ENCODE measurements around the gene RAB33B. TPM values are rescaled to one million over a fixed set of nuclear protein-coding genes. Genes with fewer than 3 reads are reported as not detected.

Gene RAB33B
- total RNA-seq, 1 donor from 2014 or later: 14.4 TPM

- no peak overlapping the region for H3K9ac ChIP-seq
- Mint-ChIP-seq H3K36me3 (peaks cover 38% of the 10 kb centered on the region), H3K27ac (no peak overlapping the region), H3K27me3 (ENCODE audit: insufficient read depth, low read depth) (no peaks in the 10 kb centered on the region), H3K4me3 (no peak overlapping the region), H3K9me3 (peaks cover 25% of the 10 kb centered on the region), H3K4me1 (no peaks in the 10 kb centered on the region)
- no peaks in the 10 kb centered on the region for H3K36me3 ChIP-seq
- H3K4me1 ChIP-seq: no peaks in the 10 kb centered on the region
- no peaks in the 10 kb centered on the region for H3K27me3 ChIP-seq
- H4K20me1 ChIP-seq (ENCODE audit: low read depth): no peaks in the 10 kb centered on the region
- H3K9me3 ChIP-seq (ENCODE audit: low read depth): peaks cover 3% of the 10 kb centered on the region
- no peak overlapping the region for H3K27ac ChIP-seq
- H3K4me3 ChIP-seq: no peak overlapping the region
- H3K79me2 ChIP-seq (ENCODE audit: low read depth): no peaks in the 10 kb centered on the region
- H3F3A ChIP-seq (ENCODE audit: low read depth): no peaks in the 10 kb centered on the region
- no peak overlapping the region for H3K4me2 ChIP-seq
- no peak overlapping the region for H2AFZ ChIP-seq (replicated peaks)
- TF ChIP-seq CTCF (IDR thresholded peaks at IDR 0.05) (no peak), EZH2phosphoT487 (IDR thresholded peaks at IDR 0.05) (no peak), EZH2 (IDR thresholded peaks at IDR 0.05) (no peak)
- DNase-seq (ENCODE audit: low spot score): no peak
Measured at GRCh38 chr4:139419388-139419914, 34.5 kb upstream of the RAB33B start.

- H3K9me3 ChIP-seq (ENCODE audit: low read depth): peaks cover 3% of the 10 kb centered on the region
- no peak for TF ChIP-seq EZH2 (IDR thresholded peaks at IDR 0.05)
- TF ChIP-seq EZH2phosphoT487 (IDR thresholded peaks at IDR 0.05): no peak
- TF ChIP-seq CTCF (IDR thresholded peaks at IDR 0.05): no peak
- H2AFZ ChIP-seq (replicated peaks): no peak overlapping the region
- no peak overlapping the region for H3K9ac ChIP-seq
- H4K20me1 ChIP-seq (ENCODE audit: low read depth): no peaks in the 10 kb centered on the region
- no peak overlapping the region for H3K4me3 ChIP-seq
- H3K27ac ChIP-seq: no peak overlapping the region
- no peaks in the 10 kb centered on the region for H3F3A ChIP-seq (ENCODE audit: low read depth)
- Mint-ChIP-seq H3K4me3 (no peak overlapping the region), H3K4me1 (no peaks in the 10 kb centered on the region), H3K36me3 (peaks cover 31% of the 10 kb centered on the region), H3K27me3 (ENCODE audit: insufficient read depth, low read depth) (no peaks in the 10 kb centered on the region), H3K9me3 (peaks cover 18% of the 10 kb centered on the region), H3K27ac (no peak overlapping the region)
- no peaks in the 10 kb centered on the region for H3K36me3 ChIP-seq
- H3K27me3 ChIP-seq: no peaks in the 10 kb centered on the region
- no peak overlapping the region for H3K4me2 ChIP-seq
- no peaks in the 10 kb centered on the region for H3K4me1 ChIP-seq
- no peaks in the 10 kb centered on the region for H3K79me2 ChIP-seq (ENCODE audit: low read depth)
- DNase-seq (ENCODE audit: low spot score): no peak
Measured at GRCh38 chr4:139420652-139421051, 33.3 kb upstream of the RAB33B start.

- Mint-ChIP-seq H3K4me3 (no peak overlapping the region), H3K27ac (no peak overlapping the region), H3K9me3 (peaks cover 60% of the 10 kb centered on the region), H3K36me3 (peaks cover 51% of the 10 kb centered on the region), H3K4me1 (no peaks in the 10 kb centered on the region), H3K27me3 (ENCODE audit: insufficient read depth, low read depth) (no peaks in the 10 kb centered on the region)
- Histone ChIP-seq H3K9me3 (ENCODE audit: low read depth) (peaks cover 4% of the 10 kb centered on the region), H4K20me1 (ENCODE audit: low read depth) (no peaks in the 10 kb centered on the region), H3K4me1 (no peaks in the 10 kb centered on the region), H3K9ac (no peak overlapping the region), H3K4me3 (no peak overlapping the region), H2AFZ (replicated peaks) (no peak overlapping the region), H3K79me2 (ENCODE audit: low read depth) (no peaks in the 10 kb centered on the region), H3K36me3 (no peaks in the 10 kb centered on the region), H3F3A (ENCODE audit: low read depth) (no peaks in the 10 kb centered on the region), H3K27me3 (no peaks in the 10 kb centered on the region), H3K4me2 (no peak overlapping the region), H3K27ac (no peak overlapping the region)
- no peak for DNase-seq (ENCODE audit: low spot score)
- TF ChIP-seq EZH2 (IDR thresholded peaks at IDR 0.05) (no peak), EZH2phosphoT487 (IDR thresholded peaks at IDR 0.05) (no peak), CTCF (IDR thresholded peaks at IDR 0.05) (no peak)
Measured at GRCh38 chr4:139436122-139436521, 17.8 kb upstream of the RAB33B start.
